Stomach (tissue), 4 donors: ENCODE results near the gene SHANK3.
"Not testable (repeated sequence)": the region's sequence is repeated elsewhere in the genome, so short reads cannot be mapped to it uniquely, and the experiment has no call there.

Source experiments
- EP300 ChIP-seq: sonication (generic); formaldehyde crosslinking; IDR thresholded peaks from one replicate; pipeline ENCODE4 v1.6.1; 2017; ENCODE audit warnings: antibody characterized with exemption
- POLR2A ChIP-seq, 4 donors: fragments of 450-650 bp; IDR thresholded peaks; one replicate each; pipeline ENCODE4 v1.6.1; 2016; ENCODE audit warnings: antibody characterized with exemption in 4 of 4, control low read depth in 2 of 4, mild to moderate bottlenecking in 1 of 4, moderate library complexity in 1 of 4
- TF ChIP-seq, protein P1 (sequence below), 7 experiments: fragments of 450-650 bp in 4 of 7; fragments of 200-600 bp in 3 of 7; sonication (generic) in 3 of 7; IDR thresholded peaks; one replicate each; pipeline ENCODE4 v1.5.1; 2016 to 2019; ENCODE audit warnings: antibody characterized with exemption in 7 of 7, control low read depth in 2 of 7, mild to moderate bottlenecking in 1 of 7

DNA sequence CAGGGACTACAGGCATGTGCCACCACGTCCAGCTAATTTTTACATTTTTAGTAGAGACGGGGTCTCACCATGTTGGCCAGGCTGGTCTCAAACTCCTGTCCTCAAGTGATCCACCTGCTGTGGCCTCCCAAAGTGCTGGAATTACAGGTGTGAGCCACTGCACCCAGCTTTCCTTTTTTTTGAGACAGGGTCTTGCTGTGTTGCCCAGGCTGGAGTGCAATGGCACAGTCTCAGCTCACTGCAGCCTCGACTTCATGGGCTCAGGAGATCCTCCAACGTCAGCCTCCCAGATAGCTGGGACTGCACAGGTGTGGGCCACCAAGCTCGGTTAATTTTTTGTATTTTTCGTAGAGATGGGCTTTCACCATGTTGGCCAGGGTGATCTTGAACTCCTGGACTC lies 18.0 kb upstream of the SHANK3 start:
- TF ChIP-seq, protein P1, sequence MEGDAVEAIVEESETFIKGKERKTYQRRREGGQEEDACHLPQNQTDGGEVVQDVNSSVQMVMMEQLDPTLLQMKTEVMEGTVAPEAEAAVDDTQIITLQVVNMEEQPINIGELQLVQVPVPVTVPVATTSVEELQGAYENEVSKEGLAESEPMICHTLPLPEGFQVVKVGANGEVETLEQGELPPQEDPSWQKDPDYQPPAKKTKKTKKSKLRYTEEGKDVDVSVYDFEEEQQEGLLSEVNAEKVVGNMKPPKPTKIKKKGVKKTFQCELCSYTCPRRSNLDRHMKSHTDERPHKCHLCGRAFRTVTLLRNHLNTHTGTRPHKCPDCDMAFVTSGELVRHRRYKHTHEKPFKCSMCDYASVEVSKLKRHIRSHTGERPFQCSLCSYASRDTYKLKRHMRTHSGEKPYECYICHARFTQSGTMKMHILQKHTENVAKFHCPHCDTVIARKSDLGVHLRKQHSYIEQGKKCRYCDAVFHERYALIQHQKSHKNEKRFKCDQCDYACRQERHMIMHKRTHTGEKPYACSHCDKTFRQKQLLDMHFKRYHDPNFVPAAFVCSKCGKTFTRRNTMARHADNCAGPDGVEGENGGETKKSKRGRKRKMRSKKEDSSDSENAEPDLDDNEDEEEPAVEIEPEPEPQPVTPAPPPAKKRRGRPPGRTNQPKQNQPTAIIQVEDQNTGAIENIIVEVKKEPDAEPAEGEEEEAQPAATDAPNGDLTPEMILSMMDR (IDR thresholded peaks at IDR 0.05): not testable (repeated sequence)
- TF ChIP-seq POLR2A (IDR thresholded peaks at IDR 0.05); EP300: not testable (repeated sequence)
